GM13976 (cell line): ENCODE results near the gene FSHR.

Experiments
- DNase-seq: peaks from one replicate; pipeline ENCODE4 v3.0.0; 2012; ENCODE audit warnings: low spot score
- in situ Hi-C: fragments of 300-500 bp; cut with MboI; formaldehyde crosslinking; loops from one replicate; pipeline ENCODE4 v1.12.0; 2022; ENCODE audit warnings: low sequenced_read_pairs, mixed read lengths, inconsistent platforms; ENCODE audit not compliant: unreplicated experiment
- TF ChIP-seq, protein P1 (sequence below): IDR thresholded peaks from 2 replicates; pipeline ENCODE4 v1.5.1; 2012; ENCODE audit warnings: borderline replicate concordance, mild to moderate bottlenecking; ENCODE audit not compliant: insufficient read depth; ENCODE audit errors: extremely low read depth, missing control alignments, control extremely low read depth

Gene FSHR

DNA sequence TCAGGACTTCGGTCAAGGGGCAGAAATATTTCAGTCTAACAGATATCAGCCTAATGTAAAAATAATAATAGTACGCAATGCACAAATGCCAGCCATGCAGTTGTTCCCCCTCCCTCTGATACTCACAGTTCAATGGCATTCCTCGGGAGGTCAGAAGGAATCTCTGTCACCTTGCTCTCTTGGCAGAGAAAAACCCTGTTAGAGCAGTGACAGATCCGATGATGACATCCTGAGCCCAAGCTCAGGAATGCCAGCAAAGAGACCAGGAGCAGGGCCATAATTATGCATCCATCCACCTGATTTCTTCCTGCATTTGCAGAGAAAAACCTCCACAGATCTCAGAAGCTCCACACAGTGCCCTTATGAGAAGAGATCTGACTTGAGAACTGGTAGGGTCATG is at the start of gene FSHR:
Gene FSHR (minus strand): TSS at position 376 of the 400 bp plus-strand sequence. CDS start 98 bp downstream, at position 278.
- in situ Hi-C loops = no loop called here
- TF ChIP-seq, protein P1, sequence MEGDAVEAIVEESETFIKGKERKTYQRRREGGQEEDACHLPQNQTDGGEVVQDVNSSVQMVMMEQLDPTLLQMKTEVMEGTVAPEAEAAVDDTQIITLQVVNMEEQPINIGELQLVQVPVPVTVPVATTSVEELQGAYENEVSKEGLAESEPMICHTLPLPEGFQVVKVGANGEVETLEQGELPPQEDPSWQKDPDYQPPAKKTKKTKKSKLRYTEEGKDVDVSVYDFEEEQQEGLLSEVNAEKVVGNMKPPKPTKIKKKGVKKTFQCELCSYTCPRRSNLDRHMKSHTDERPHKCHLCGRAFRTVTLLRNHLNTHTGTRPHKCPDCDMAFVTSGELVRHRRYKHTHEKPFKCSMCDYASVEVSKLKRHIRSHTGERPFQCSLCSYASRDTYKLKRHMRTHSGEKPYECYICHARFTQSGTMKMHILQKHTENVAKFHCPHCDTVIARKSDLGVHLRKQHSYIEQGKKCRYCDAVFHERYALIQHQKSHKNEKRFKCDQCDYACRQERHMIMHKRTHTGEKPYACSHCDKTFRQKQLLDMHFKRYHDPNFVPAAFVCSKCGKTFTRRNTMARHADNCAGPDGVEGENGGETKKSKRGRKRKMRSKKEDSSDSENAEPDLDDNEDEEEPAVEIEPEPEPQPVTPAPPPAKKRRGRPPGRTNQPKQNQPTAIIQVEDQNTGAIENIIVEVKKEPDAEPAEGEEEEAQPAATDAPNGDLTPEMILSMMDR = no peak
- DNase-seq = no peak

DNA sequence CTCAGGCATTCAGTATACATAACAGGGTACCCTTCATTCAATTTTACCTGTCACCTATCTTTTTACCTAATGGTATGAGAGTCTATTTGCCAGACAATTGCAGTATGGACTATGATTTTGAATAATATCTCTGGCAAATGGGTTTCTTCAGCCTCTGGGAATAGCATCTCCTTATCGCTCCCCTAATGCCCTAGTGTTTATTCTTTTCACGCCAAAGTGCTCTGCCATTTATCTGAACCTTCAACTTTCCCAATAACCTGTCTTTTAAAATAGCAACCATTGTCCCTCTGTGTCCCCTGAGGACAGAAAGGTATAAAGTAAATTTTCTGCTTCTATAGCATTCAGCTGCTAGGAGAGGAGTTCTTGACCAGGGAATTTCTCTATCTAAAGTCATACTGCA is 45.0 kb upstream of the FSHR start:
- TF ChIP-seq, protein P1 = no peak
- in situ Hi-C loops = no loop called here

GRCh38 chr2:49194701-49195100 is 40.4 kb upstream of the FSHR start:
- in situ Hi-C loops = no loop called here
- TF ChIP-seq, protein P1 = no peak
- no peak for DNase-seq

More for the DNA sequence above, 45.0 kb upstream of the FSHR start:
- DNase-seq = no peak

DNA sequence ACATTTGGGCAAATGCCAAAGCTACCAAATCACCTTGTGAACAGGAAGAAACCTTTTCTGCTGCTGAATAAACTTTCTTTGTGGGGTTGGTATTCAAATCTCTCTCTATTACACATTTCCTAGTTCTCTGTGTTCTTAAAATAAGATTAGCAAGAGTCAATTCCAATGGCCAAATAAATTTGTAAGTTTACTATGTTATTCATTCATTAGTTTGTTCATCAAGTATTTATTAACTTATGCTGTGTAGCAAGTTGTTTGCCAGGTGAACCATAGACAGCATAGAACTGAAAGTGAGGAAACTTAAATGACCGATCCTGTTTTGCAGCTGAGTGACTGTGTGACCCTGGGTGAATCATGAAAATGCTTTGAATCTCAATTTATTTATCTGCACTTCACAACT is 37.7 kb upstream of the FSHR start:
- in situ Hi-C loops = no loop called here
- TF ChIP-seq, protein P1 = no peak
- DNase-seq = no peak

- in situ Hi-C loops = no loop called here
- no peak for DNase-seq
- TF ChIP-seq, protein P1 = no peak
Measured at GRCh38 chr2:49189512-49190225, 35.4 kb upstream of the FSHR start.

DNA sequence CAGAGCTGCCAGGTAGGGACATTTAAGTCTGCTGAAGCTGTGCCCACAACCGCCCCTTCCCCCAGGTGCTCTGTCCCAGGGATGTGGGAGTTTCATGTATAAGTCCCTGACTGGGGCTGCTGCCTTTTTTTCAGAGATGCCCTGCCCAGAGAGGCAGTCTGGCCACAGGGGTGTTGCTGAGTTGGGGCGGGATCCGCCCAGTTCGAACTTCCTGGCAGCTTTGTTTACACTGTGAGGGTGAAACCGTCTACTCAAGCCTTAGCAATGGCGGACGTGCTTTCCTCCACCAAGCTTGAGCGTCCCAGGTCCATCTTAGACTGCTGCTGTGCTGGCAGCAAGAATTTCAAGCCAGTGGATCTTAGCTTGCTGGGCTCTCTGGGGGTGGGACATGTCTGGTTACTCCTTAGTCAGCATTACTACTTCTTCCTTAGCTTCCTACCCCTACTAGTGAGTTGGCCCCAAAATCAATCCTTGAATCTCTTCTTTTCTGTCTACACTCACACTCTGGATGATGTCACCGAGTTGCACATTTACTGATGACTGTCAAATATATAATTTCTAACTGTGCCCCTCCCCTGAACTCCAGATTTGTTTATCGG is 31.8 kb upstream of the FSHR start:
- in situ Hi-C loops = no loop called here
- no peak for DNase-seq
- TF ChIP-seq, protein P1 = no peak

- TF ChIP-seq, protein P1 = no peak
- DNase-seq = no peak
- in situ Hi-C loops = no loop called here
Measured at GRCh38 chr2:49178656-49179055, 24.3 kb upstream of the FSHR start.
